Adrenal gland (tissue), 12 donors: ENCODE data around the gene FGFR3. TPM values are rescaled to one million over a fixed set of nuclear protein-coding genes. Genes with fewer than 3 reads are reported as not detected.

Source experiments
- DNase-seq, 7 donors: peaks; one replicate each; pipeline ENCODE4 v3.0.0-alpha.2; 2019 to 2020
- H3K27ac ChIP-seq, 5 donors: fragments of 200-600 bp; sonication (generic) in 4 of 5; 1 replicate in 3 of 5; 2 replicates in 2 of 5; pipeline versions ENCODE4 v1.5.1 to v1.8.0; 2016 to 2020; ENCODE audit warnings: mild to moderate bottlenecking in 1 of 5
- H3K27me3 ChIP-seq: fragments of 200-600 bp; 2 replicates; pipeline ENCODE4 v1.8.0; 2021
- H3K36me3 ChIP-seq, 2 donors: fragments of 200-600 bp; replicated peaks in 1 of 2; 1 replicate in 1 of 2; 2 replicates in 1 of 2; pipeline versions ENCODE4 v1.5.1 to v1.8.0; 2018 to 2022
- H3K4me1 ChIP-seq, 2 donors: fragments of 200-600 bp; replicated peaks in 1 of 2; 1 replicate in 1 of 2; 2 replicates in 1 of 2; pipeline versions ENCODE4 v1.5.1 to v1.8.0; 2018 to 2021
- H3K4me3 ChIP-seq, 4 donors: fragments of 200-600 bp; sonication (generic) in 3 of 4; one replicate each; pipeline ENCODE4 v1.5.1; 2016 to 2018
- H3K9me3 ChIP-seq, 3 donors: fragments of 200-600 bp; sonication (generic) in 1 of 3; replicated peaks in 1 of 3; 1 replicate in 2 of 3; 2 replicates in 1 of 3; pipeline versions ENCODE4 v1.5.1 to v1.8.0; 2016 to 2021
- CTCF ChIP-seq, 6 experiments: fragments of 450-650 bp in 4 of 6; fragments of 200-600 bp in 2 of 6; sonication (generic) in 1 of 6; IDR thresholded peaks; 1 replicate in 5 of 6; 2 replicates in 1 of 6; pipeline versions ENCODE4 v1.5.1 to v1.8.0; 2016 to 2021; ENCODE audit warnings: antibody characterized with exemption in 6 of 6, mild to moderate bottlenecking in 2 of 6, moderate library complexity in 1 of 6
- POLR2A ChIP-seq, 2 donors: fragments of 450-650 bp; IDR thresholded peaks; one replicate each; pipeline ENCODE4 v1.6.1; 2017; ENCODE audit warnings: antibody characterized with exemption in 2 of 2, mild to moderate bottlenecking in 2 of 2, moderate library complexity in 1 of 2
- WGBS, 4 donors: extraction: QIAGEN DNeasy Blood & Tissue Kit in 2 of 4; methylation state at CpG; one replicate each; pipeline versions ENCODE4 v1.1.5 to v1.1.7; 2013 to 2017; 5-methylcytosine and 5-hydroxymethylcytosine counted together
- intact Hi-C, 2 donors: fragments of 100-400 bp; cut with DNase I; formaldehyde crosslinking; loops; one replicate each; pipeline versions ENCODE4 v1.14.1 to v1.15.0; 2022 to 2023
- polyA plus RNA-seq, 3 donors: library from polyadenylated mRNA; stranded (reverse); fragments of 200-250 nt in 2 of 3; fragments of 350-450 nt in 1 of 3; fragmentation: Illumina TruSeq in 1 of 3; extraction: RNeasy Lipid Tissue Mini Kit (QIAGEN cat#74804) in 1 of 3; gene quantifications; one replicate each; pipeline ENCODE4 v1.2.3, GENCODE V29; 2013 to 2014
- total RNA-seq, 9 donors: library from RNA; depleted of rRNA in 4 of 9; stranded (reverse); fragments of >200 nt in 4 of 9; fragments of 120-200 nt in 1 of 9; fragmentation: NEBNext Ultra II Directional in 1 of 9; extraction: Animal tissue kit (Norgen Biotek cat#: 25700) in 1 of 9; gene quantifications; one replicate each; pipeline versions ENCODE4 v1.1.0 to v1.2.4, GENCODE V29; 2013 to 2023
- donor health status: healthy with polysubstance abuse.
- donor health status: Bipolar disorder and iron deficiency.
- donor health status: DM: yes; HTN: yes; CAD: no.
- donor health status: DM: no; HTN: no; CAD: no.
- donor health status: DM: no; HTN: no; CAD: no.
- donor health status: DM: yes; HTN: yes; CAD: no.

FGFR3 gene
- total and polyA plus RNA-seq, 12 donors = 0.11 to 4.7 (median 1.9) TPM

- no peak for DNase-seq
- no peaks in the 10 kb centered on the region for H3K27me3 ChIP-seq
- no peaks in the 10 kb centered on the region for H3K9me3 ChIP-seq
- no peaks in the 10 kb centered on the region for H3K36me3 ChIP-seq
- H3K27ac ChIP-seq = no peak overlapping the region
- no peak for TF ChIP-seq POLR2A (IDR thresholded peaks at IDR 0.05)
- TF ChIP-seq CTCF (IDR thresholded peaks at IDR 0.05) = no peak
- WGBS, 4 donors = 72 to 87% (median 85%) methylated on average over 12 to 18 of the region's 18 CpGs
- no peak overlapping the region for H3K4me3 ChIP-seq
- no peaks in the 10 kb centered on the region for H3K4me1 ChIP-seq
- intact Hi-C loops = no loop called here
Measured at GRCh38 chr4:1778642-1779392, 14.3 kb upstream of the FGFR3 start.

- no peaks in the 10 kb centered on the region for H3K9me3 ChIP-seq
- no peak for DNase-seq
- peaks cover 9% of the 10 kb centered on the region in 2 donors for H3K4me1 ChIP-seq
- no peaks in the 10 kb centered on the region for H3K36me3 ChIP-seq
- no peaks in the 10 kb centered on the region for H3K27me3 ChIP-seq
- WGBS, 4 donors = 78 to 81% (median 79%) methylated on average over 6 to 18 of the region's 18 CpGs; no CpG with 5 or more reads in 1 of the 4 donors
- TF ChIP-seq POLR2A (IDR thresholded peaks at IDR 0.05) (no peak), CTCF (IDR thresholded peaks at IDR 0.05) (no peak)
- no peak overlapping the region for H3K27ac ChIP-seq
- intact Hi-C loops = no loop called here
- no peak overlapping the region for H3K4me3 ChIP-seq
Measured at GRCh38 chr4:1779588-1780382, 13.3 kb upstream of the FGFR3 start.

GRCh38 chr4:1780435-1780834 is 12.7 kb upstream of the FGFR3 start:
- no peaks in the 10 kb centered on the region for H3K9me3 ChIP-seq
- H3K27ac ChIP-seq = no peak overlapping the region
- peaks cover 11 to 15% of the 10 kb centered on the region in 2 donors for H3K4me1 ChIP-seq
- no peaks in the 10 kb centered on the region for H3K27me3 ChIP-seq
- WGBS, 4 donors = 89 to 95% (median 93%) methylated on average over 11 to 14 of the region's 14 CpGs
- no peak overlapping the region for H3K4me3 ChIP-seq
- intact Hi-C loops = no loop called here
- no peak for DNase-seq
- no peaks in the 10 kb centered on the region for H3K36me3 ChIP-seq
- TF ChIP-seq POLR2A (IDR thresholded peaks at IDR 0.05) (no peak), CTCF (IDR thresholded peaks at IDR 0.05) (no peak)

GRCh38 chr4:1783015-1783414 is 10.1 kb upstream of the FGFR3 start:
- no peak overlapping the region for H3K4me3 ChIP-seq
- no peaks in the 10 kb centered on the region for H3K9me3 ChIP-seq
- TF ChIP-seq CTCF (IDR thresholded peaks at IDR 0.05) (no peak), POLR2A (IDR thresholded peaks at IDR 0.05) (no peak)
- intact Hi-C loops = no loop called here
- DNase-seq = no peak
- WGBS, 4 donors = 78 to 89% (median 88%) methylated on average over 4 to 10 of the region's 10 CpGs; no CpG with 5 or more reads in 1 of the 4 donors
- H3K27ac ChIP-seq = no peak overlapping the region
- no peaks in the 10 kb centered on the region for H3K36me3 ChIP-seq
- peaks cover 11 to 16% of the 10 kb centered on the region in 2 donors for H3K4me1 ChIP-seq
- H3K27me3 ChIP-seq = no peaks in the 10 kb centered on the region
